Left lung (tissue), 10 donors: ENCODE measurements around the gene DRD2. TPM values are rescaled to one million over a fixed set of nuclear protein-coding genes. Genes with fewer than 3 reads are reported as not detected.

ENCODE experiments used
- ATAC-seq: fragments of 200-7000 bp; cut with Tn5 transposase; one replicate; pipeline ENCODE4 v1.9.1; 2020; ENCODE audit warnings: moderate library complexity
- DNase-seq, 4 donors: peaks; one replicate each; pipeline ENCODE4 v3.0.0-alpha.2; 2013 to 2020
- H3K27ac ChIP-seq, 2 donors: fragments of 200-600 bp; sonication (generic) in 1 of 2; one replicate each; pipeline versions ENCODE4 v1.5.0 to v1.8.0; 2020 to 2021
- H3K27me3 ChIP-seq, 2 donors: fragments of 200-600 bp; sonication (generic) in 1 of 2; one replicate each; pipeline versions ENCODE4 v1.5.0 to v1.8.0; 2020 to 2021
- H3K36me3 ChIP-seq, 2 donors: fragments of 200-600 bp; sonication (generic) in 1 of 2; one replicate each; pipeline versions ENCODE4 v1.5.0 to v1.8.0; 2020 to 2021
- H3K4me1 ChIP-seq, 2 donors: fragments of 200-600 bp; one replicate each; pipeline ENCODE4 v1.8.0; 2021
- H3K4me3 ChIP-seq, 2 donors: fragments of 200-600 bp; sonication (generic) in 1 of 2; one replicate each; pipeline versions ENCODE4 v1.5.0 to v1.8.0; 2020 to 2021; ENCODE audit warnings: mild to moderate bottlenecking in 1 of 2
- H3K9me3 ChIP-seq, 2 donors: fragments of 200-600 bp; sonication (generic) in 1 of 2; one replicate each; pipeline versions ENCODE4 v1.5.0 to v1.8.0; 2020 to 2021
- CTCF ChIP-seq, 2 donors: fragments of 200-600 bp; sonication (generic) in 1 of 2; IDR thresholded peaks; one replicate each; pipeline versions ENCODE4 v1.5.0 to v1.8.0; 2021; ENCODE audit warnings: antibody characterized with exemption in 2 of 2
- intact Hi-C, 2 donors: fragments of 100-400 bp; cut with DNase I; formaldehyde crosslinking; loops; one replicate each; pipeline versions ENCODE4 v1.11.2 to v1.14.2; 2022
- polyA plus RNA-seq, 6 donors: library from polyadenylated mRNA; unstranded; fragments of 120-200 nt; gene quantifications; one replicate each; pipeline ENCODE4 v1.2.1, GENCODE V29; 2013; ENCODE audit not compliant: insufficient read length in 6 of 6
- total RNA-seq, 2 donors: library from RNA; stranded (reverse); fragmentation: NEBNext Ultra II Directional; extraction: Animal tissue kit (Norgen Biotek cat#: 25700); gene quantifications; one replicate each; pipeline ENCODE4 v1.2.1, GENCODE V29; 2021
- donor health status: DM: no; HTN: yes; CAD: no.
- donor health status: DM: no; HTN: no; CAD: no.

The DRD2 gene
- total and polyA plus RNA-seq, 8 donors = 0.17 to 0.43 (median 0.22) TPM; not detected in 2

DNA sequence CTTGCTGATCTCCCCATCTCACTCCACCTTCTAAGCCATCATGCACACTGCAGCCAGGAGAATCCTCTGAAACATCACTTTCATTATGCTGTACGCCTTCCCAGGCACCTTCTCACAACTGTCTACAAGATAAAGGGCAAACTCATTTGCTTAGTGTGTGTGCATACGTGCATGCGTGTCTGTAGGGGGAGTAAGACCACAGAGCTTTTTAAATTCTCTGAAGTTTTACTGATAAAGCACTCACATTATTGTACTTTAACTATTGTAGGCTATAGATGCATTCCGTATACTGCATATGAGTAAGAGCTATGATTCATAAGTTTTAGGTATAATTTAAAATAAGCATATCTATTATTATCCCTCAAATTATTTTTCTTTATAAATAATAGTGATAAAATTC lies 102.9 kb downstream of the DRD2 start:
- H3K4me3 ChIP-seq = no peak overlapping the region
- intact Hi-C loops = no loop called here
- no peak for ATAC-seq
- DNase-seq = no peak
- no peak overlapping the region for H3K27ac ChIP-seq
- H3K4me1 ChIP-seq = no peaks in the 10 kb centered on the region
- no peak for TF ChIP-seq CTCF (IDR thresholded peaks at IDR 0.05)
- no peaks in the 10 kb centered on the region for H3K9me3 ChIP-seq
- H3K27me3 ChIP-seq = no peaks in the 10 kb centered on the region
- H3K36me3 ChIP-seq = peaks cover 0 to 17% of the 10 kb centered on the region in 2 donors

DNA sequence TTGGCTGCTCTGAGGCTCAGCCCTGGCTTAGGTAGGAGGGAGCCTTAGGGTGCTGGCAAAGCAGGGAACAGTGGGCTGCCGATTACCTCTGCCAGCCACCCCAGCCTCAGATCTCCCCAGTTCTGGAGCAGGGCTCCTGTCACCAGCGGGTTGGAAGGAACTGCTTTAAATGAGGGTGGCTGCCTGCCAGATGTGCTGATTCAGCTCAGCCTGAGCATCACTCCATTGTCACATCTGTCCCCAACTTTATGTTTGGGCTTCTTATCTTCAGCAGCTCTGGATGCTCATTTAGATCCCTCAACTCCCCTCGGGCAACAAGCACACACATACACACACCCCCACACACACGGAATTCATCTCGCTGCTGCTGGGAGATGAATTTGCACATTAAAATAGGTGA lies 104.6 kb downstream of the DRD2 start:
- DNase-seq (no peak), ATAC-seq (no peak)
- Histone ChIP-seq H3K27ac (no peak overlapping the region), H3K36me3 (peaks cover 0 to 26% of the 10 kb centered on the region in 2 donors), H3K4me1 (no peaks in the 10 kb centered on the region), H3K9me3 (no peaks in the 10 kb centered on the region), H3K27me3 (no peaks in the 10 kb centered on the region), H3K4me3 (no peak overlapping the region)
- no peak for TF ChIP-seq CTCF (IDR thresholded peaks at IDR 0.05)
- intact Hi-C loops = no loop called here

- TF ChIP-seq CTCF (IDR thresholded peaks at IDR 0.05) = no peak
Observed at GRCh38 chr11:113369411-113369810, 105.8 kb downstream of the DRD2 start.

DNA sequence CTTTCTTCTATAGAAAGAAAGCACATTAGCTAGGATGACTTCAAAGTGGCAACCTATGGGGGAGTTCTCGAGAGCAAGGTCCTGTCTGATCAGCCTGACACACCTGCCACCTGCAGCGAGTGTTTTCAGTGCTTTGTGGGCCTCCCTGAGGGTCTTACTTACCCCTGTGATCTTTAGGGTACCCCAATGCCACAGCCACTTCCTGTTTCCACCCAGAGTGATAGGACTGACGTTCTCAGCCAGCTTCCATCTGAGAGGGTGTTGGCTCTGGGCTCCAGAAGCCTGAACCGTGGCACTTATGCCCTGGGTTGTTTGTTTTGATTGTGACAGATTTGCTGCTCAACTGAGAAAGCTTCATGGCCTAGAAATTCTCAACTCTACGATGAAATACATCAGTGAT lies 109.3 kb downstream of the DRD2 start:
- DNase-seq (no peak), ATAC-seq (no peak)
- Histone ChIP-seq H3K4me1 (no peaks in the 10 kb centered on the region), H3K27ac (no peak overlapping the region), H3K27me3 (no peaks in the 10 kb centered on the region), H3K9me3 (no peaks in the 10 kb centered on the region), H3K36me3 (peaks cover 0 to 66% of the 10 kb centered on the region in 2 donors), H3K4me3 (no peak overlapping the region)
- intact Hi-C loops = no loop called here
- TF ChIP-seq CTCF (IDR thresholded peaks at IDR 0.05) = no peak

More at GRCh38 chr11:113369411-113369810, 105.8 kb downstream of the DRD2 start:
- H3K4me1 ChIP-seq = no peaks in the 10 kb centered on the region
- ATAC-seq (no peak), DNase-seq (no peak)
- H3K27ac ChIP-seq = no peak overlapping the region
- intact Hi-C loops = no loop called here
- H3K9me3 ChIP-seq = no peaks in the 10 kb centered on the region
- H3K36me3 ChIP-seq = peaks cover 0 to 38% of the 10 kb centered on the region in 2 donors
- no peaks in the 10 kb centered on the region for H3K27me3 ChIP-seq
- no peak overlapping the region for H3K4me3 ChIP-seq

GRCh38 chr11:113363996-113364641 lies 111.1 kb downstream of the DRD2 start:
- no peaks in the 10 kb centered on the region for H3K9me3 ChIP-seq
- intact Hi-C loops = no loop called here
- H3K36me3 ChIP-seq = peaks cover 0 to 72% of the 10 kb centered on the region in 2 donors
- TF ChIP-seq CTCF (IDR thresholded peaks at IDR 0.05) = no peak
- DNase-seq (no peak), ATAC-seq (no peak)
- H3K27me3 ChIP-seq = no peaks in the 10 kb centered on the region
- H3K4me1 ChIP-seq = no peaks in the 10 kb centered on the region
- H3K27ac ChIP-seq = no peak overlapping the region
- H3K4me3 ChIP-seq = no peak overlapping the region
